GM12873 (cell line): ENCODE measurements around the gene ASB3.

ENCODE experiments used
- CTCF ChIP-seq: IDR thresholded peaks from 2 replicates; pipeline ENCODE4 v1.5.1; 2012; ENCODE audit warnings: low read depth, mild to moderate bottlenecking, moderate library complexity, low read length, control low read depth; ENCODE audit not compliant: insufficient read depth; ENCODE audit errors: missing control alignments

The ASB3 gene

DNA sequence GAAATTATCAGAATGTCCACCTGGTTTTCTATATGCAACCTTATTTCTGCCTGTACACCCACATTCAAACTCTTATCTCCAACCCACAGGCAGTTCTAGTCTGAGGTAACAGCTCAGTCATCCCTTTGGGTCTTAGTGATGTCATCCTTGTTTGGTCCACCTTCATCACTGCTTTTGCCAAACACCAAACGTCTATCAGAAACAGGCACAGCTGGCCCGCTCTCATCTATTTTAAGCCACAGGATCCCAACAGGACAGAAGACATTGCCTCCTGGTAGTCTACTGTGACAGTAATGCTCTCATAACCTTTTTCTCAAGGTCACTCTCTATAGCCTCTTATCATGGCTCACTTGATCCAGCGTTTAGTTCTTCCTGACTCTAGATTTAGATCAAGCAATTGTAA is 118.1 kb downstream of the ASB3 start:
- no peak for TF ChIP-seq CTCF

GRCh38 chr2:53660886-53661285 is 125.9 kb downstream of the ASB3 start:
- TF ChIP-seq CTCF: no peak

GRCh38 chr2:53655256-53655655 is 131.5 kb downstream of the ASB3 start:
- TF ChIP-seq CTCF: no peak

GRCh38 chr2:53654396-53654795 is 132.4 kb downstream of the ASB3 start:
- TF ChIP-seq CTCF: no peak

GRCh38 chr2:53652131-53652530 is 134.6 kb downstream of the ASB3 start:
- no peak for TF ChIP-seq CTCF

DNA sequence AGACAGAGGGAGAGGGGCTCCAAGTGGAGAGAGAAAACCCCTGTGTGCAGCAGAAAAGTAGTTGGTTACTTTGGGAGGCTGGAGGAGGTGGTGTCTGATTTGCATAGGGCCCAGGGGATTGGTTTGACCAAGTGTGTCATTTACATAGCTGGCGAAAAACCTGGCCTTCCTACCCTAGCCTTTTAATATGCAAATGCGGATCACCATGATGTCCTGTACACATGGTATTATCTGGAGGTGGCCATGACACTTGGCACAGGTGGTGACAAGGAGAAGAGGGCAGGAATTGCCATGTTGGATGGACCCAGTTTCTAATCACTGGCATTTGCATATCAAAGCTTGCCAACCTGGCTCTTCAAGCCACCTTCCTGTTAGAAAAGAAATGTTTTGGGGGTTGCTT is 140.0 kb downstream of the ASB3 start:
- TF ChIP-seq CTCF: no peak

DNA sequence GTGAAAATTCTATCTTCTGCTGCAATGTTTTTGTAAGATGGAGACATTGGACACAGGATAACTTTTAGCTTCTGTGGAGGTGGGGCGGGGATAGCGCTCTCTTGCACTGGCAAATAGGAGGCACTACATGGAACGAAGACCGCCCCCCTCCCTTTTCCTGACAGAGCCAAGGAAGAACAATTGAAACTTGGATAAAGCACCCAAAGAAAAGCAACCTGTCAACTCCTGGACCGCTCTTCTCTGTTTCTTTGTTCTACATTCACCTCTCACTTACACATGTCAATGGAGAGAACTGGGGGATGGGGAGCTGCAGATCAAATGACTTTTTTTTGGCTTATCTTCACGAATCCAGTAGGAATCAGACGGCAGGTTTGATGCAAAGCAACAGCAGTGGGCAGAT is 145.5 kb downstream of the ASB3 start:
- no peak for TF ChIP-seq CTCF

GRCh38 chr2:53640466-53640865 is 146.3 kb downstream of the ASB3 start:
- TF ChIP-seq CTCF: no peak
